ENCODE measurements around the gene PRDM16.

DNA sequence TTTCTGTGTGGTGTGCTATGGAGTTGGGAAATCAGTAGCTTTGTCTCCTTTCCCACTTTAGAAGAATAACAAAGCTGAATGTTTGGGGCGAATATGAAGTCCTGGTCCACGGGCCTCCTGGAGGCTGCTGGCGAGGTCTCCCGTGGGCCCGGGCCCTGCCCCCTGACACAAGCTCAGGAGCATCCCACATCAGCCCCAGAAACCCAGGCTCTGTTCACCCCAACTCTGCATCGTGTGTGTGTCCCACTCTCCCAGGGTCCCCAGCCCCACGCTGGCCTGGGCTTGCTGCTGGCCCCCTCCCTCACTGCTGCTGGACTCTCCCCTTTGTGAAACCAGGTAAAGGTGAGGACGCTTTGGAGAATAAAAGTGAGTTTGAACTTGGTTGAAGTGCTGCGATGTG is 8.1 kb downstream of the PRDM16 start:
- TF ChIP-seq, protein P1, sequence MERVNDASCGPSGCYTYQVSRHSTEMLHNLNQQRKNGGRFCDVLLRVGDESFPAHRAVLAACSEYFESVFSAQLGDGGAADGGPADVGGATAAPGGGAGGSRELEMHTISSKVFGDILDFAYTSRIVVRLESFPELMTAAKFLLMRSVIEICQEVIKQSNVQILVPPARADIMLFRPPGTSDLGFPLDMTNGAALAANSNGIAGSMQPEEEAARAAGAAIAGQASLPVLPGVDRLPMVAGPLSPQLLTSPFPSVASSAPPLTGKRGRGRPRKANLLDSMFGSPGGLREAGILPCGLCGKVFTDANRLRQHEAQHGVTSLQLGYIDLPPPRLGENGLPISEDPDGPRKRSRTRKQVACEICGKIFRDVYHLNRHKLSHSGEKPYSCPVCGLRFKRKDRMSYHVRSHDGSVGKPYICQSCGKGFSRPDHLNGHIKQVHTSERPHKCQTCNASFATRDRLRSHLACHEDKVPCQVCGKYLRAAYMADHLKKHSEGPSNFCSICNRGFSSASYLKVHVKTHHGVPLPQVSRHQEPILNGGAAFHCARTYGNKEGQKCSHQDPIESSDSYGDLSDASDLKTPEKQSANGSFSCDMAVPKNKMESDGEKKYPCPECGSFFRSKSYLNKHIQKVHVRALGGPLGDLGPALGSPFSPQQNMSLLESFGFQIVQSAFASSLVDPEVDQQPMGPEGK (CRISPR knock-in tag; IDR thresholded peaks at IDR 0.05; ENCODE audit: borderline replicate concordance), result no peak
- no peak for TF ChIP-seq OSR1 (CRISPR knock-in tag; IDR thresholded peaks at IDR 0.05)
